CD4-positive, alpha-beta T cell treated with Interleukin-10 for 1 hour (primary cell): ENCODE results near the gene PRDM13.
"Not testable (repeated sequence)": the region's sequence is repeated elsewhere in the genome, so short reads cannot be mapped to it uniquely, and the experiment has no call there.

ENCODE experiments used
- DNase-seq: peaks from one replicate; pipeline ENCODE4 v3.0.0-alpha.2; 2020

Gene PRDM13

DNA sequence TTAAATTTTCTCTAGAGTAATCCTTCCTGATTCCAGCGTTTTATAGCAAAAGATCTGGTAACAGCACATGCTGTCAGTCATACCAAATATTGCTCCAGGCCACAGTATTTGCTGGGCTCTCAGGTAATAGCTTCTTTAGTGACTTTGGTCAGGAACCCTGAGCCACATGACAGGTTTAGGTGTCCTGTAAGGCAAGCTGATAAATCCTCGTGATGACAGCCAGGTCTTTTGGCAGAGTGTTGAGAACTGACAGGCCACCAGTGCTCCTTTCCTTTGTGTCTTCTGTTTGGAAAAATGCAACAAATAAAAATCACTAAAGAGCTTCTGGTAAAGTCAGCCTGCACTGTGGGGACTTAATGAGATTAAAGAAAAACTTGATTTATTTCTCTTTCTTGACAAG is 34.6 kb downstream of the PRDM13 start:
- DNase-seq: no peak

- DNase-seq: no peak
Measured at GRCh38 chr6:99645986-99646385, 39.4 kb downstream of the PRDM13 start.

DNA sequence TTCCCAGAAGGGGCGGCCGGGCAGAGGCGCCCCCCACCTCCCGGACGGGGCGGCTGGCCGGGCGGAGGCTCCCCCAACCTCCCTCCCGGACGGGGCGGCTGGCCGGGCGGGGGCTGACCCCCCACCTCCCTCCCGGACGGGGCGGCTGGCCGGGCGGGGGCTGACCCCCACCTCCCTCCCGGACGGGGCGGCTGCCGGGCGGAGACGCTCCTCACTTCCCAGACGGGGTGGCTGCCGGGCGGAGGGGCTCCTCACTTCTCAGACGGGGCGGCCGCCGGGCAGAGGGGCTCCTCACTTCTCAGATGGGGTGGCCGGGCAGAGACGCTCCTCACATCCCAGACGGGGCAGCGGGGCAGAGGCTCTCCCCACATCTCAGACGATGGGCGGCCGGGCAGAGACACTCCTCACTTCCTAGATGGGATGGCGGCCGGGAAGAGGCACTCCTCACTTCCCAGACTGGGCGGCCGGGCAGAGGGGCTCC is 43.5 kb downstream of the PRDM13 start:
- DNase-seq: not testable (repeated sequence)

- no peak for DNase-seq
Measured at GRCh38 chr6:99660206-99660605, 53.6 kb downstream of the PRDM13 start.

DNA sequence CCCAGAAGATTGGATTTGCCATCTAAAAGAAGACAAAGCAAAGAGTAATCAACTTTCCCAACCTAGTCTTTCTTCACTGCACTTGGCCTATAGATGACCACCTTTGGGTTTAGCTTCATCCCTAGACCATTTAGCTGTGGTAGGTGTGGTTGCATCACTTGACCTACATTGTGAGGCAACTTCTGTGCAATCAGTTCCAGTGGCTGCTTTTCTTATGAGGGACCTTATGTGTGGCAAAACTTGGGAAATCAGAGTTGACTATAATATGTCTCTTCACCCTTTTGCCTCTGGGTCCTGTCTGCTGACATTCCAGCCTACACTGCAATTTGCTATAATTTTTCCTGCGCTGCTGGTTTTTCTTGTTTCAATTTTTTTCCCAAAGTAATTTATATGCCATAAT is 55.2 kb downstream of the PRDM13 start:
- DNase-seq: no peak

- no peak for DNase-seq
Measured at GRCh38 chr6:99662616-99663015, 56.0 kb downstream of the PRDM13 start.
